Tibial nerve (tissue), 4 donors: Measurements from ENCODE around the gene PLS1. TPM values are rescaled to one million over a fixed set of nuclear protein-coding genes. Genes with fewer than 3 reads are reported as not detected.

Experiments
- DNase-seq, 2 donors: peaks; one replicate each; pipeline ENCODE4 v3.0.0-alpha.2; 2019; ENCODE audit warnings: low spot score in 2 of 2
- H3K27ac ChIP-seq, 4 donors: fragments of 200-600 bp; sonication (generic) in 3 of 4; one replicate each; pipeline ENCODE4 v1.5.1; 2017 to 2019; ENCODE audit warnings: mild to moderate bottlenecking in 1 of 4
- H3K27me3 ChIP-seq, 2 donors: fragments of 200-600 bp; sonication (generic) in 1 of 2; one replicate each; pipeline versions ENCODE4 v1.5.1 to v1.6.0; 2017 to 2019
- H3K36me3 ChIP-seq, 3 donors: fragments of 200-600 bp; sonication (generic); one replicate each; pipeline ENCODE4 v1.5.1; 2018 to 2019
- H3K4me1 ChIP-seq, 4 donors: fragments of 200-600 bp; sonication (generic) in 3 of 4; one replicate each; pipeline ENCODE4 v1.5.1; 2017 to 2019
- H3K4me3 ChIP-seq, 4 donors: fragments of 200-600 bp; sonication (generic) in 3 of 4; one replicate each; pipeline ENCODE4 v1.5.1; 2017 to 2019; ENCODE audit warnings: mild to moderate bottlenecking in 1 of 4, moderate library complexity in 1 of 4
- H3K9me3 ChIP-seq, 4 donors: fragments of 200-600 bp; sonication (generic) in 3 of 4; one replicate each; pipeline ENCODE4 v1.5.1; 2017 to 2019
- EP300 ChIP-seq, 2 donors: sonication (generic); formaldehyde crosslinking; IDR thresholded peaks; one replicate each; pipeline ENCODE4 v1.6.1; 2017; ENCODE audit warnings: antibody characterized with exemption in 2 of 2, mild to moderate bottlenecking in 1 of 2
- POLR2A ChIP-seq, 2 donors: fragments of 450-650 bp; IDR thresholded peaks; one replicate each; pipeline ENCODE4 v1.6.1; 2017; ENCODE audit warnings: antibody characterized with exemption in 2 of 2, mild to moderate bottlenecking in 2 of 2, moderate library complexity in 2 of 2
- WGBS, 2 donors: methylation state at CpG; one replicate each; pipeline ENCODE4 v1.1.5; 2018; 5-methylcytosine and 5-hydroxymethylcytosine counted together
- total RNA-seq, 4 donors: library from RNA; depleted of rRNA; stranded (reverse); fragments of >200 nt; gene quantifications; one replicate each; pipeline ENCODE4 v1.1.0, GENCODE V29; 2016
- TF ChIP-seq, protein P1 (sequence below), 5 experiments: fragments of 200-600 bp in 3 of 5; fragments of 450-650 bp in 2 of 5; sonication (generic) in 3 of 5; IDR thresholded peaks; one replicate each; pipeline ENCODE4 v1.5.1; 2016 to 2019; ENCODE audit warnings: antibody characterized with exemption in 5 of 5, mild to moderate bottlenecking in 3 of 5, moderate library complexity in 2 of 5

The PLS1 gene
- total RNA-seq, 4 donors from 2014 or later: 0.66 to 3.6 (median 0.90) TPM; not detected in 1

DNA sequence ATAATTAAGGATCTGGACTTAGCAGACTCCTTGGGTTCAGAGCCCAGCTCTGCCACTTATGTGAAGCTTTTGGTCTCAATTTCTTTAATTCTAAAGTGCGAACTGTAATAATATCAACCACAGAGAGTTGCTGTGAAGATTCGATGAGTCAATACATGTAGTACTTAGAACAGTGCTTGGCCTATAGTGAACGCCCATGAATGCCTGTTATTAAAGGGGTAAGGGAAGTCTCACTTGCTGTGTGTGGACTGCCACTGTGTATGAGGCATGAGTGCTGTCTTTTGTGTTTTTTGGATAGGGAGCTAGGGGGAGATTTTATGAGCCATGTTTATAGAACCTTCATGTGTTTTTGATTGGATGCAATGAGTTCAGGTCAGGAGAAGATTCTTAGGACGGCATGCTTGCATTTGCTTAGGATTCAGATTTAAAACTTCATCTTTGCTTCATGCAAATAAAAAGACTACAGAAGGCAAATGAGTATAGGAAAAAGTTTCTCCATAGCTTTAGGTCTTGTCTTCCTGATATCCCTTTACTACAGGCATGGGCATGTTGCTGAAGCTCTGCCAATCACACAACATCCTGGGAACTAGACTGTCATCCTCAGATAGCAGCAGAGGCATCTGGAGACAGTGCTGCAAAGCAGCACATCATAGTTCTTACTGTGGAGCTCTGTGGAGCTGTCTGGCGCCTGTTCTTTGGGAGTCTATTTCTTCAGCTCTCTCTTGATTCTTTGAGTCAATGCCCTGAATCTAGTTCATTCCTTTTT lies 50.0 kb downstream of the PLS1 start:
- Histone ChIP-seq H3K4me3 (no peak overlapping the region), H3K4me1 (no peaks in the 10 kb centered on the region), H3K9me3 (no peaks in the 10 kb centered on the region), H3K36me3 (no peaks in the 10 kb centered on the region), H3K27ac (no peak overlapping the region), H3K27me3 (no peaks in the 10 kb centered on the region)
- DNase-seq: no peak
- no peak for TF ChIP-seq POLR2A (IDR thresholded peaks at IDR 0.05)
- 77 to 78% methylated on average over 5 of the region's 5 CpGs for WGBS, 2 donors

DNA sequence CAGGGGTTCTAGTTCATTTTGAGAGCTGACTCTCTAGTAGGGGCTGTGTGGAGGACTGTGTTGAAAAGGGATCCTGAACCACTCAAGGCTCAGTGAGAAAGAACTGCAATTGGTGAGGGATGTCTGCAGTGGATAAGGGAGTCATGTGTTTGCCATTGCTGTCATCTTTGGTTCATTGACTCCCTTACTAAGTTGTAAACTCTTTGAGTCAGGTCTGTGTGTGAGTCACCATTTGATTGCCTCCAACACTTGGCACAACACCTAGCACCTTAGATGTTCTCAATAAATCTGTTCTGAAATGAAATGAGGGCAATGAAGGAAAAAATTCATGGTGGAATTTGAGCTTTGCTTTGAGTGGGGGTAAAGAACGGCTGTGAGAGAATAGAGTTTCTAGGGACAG lies 51.7 kb downstream of the PLS1 start:
- Histone ChIP-seq H3K36me3 (no peaks in the 10 kb centered on the region), H3K27ac (no peak overlapping the region), H3K27me3 (no peaks in the 10 kb centered on the region), H3K4me1 (no peaks in the 10 kb centered on the region), H3K4me3 (no peak overlapping the region), H3K9me3 (no peaks in the 10 kb centered on the region)
- DNase-seq: no peak
- 53 to 64% methylated on average over 1 of the region's 1 CpG for WGBS, 2 donors
- TF ChIP-seq, protein P1, sequence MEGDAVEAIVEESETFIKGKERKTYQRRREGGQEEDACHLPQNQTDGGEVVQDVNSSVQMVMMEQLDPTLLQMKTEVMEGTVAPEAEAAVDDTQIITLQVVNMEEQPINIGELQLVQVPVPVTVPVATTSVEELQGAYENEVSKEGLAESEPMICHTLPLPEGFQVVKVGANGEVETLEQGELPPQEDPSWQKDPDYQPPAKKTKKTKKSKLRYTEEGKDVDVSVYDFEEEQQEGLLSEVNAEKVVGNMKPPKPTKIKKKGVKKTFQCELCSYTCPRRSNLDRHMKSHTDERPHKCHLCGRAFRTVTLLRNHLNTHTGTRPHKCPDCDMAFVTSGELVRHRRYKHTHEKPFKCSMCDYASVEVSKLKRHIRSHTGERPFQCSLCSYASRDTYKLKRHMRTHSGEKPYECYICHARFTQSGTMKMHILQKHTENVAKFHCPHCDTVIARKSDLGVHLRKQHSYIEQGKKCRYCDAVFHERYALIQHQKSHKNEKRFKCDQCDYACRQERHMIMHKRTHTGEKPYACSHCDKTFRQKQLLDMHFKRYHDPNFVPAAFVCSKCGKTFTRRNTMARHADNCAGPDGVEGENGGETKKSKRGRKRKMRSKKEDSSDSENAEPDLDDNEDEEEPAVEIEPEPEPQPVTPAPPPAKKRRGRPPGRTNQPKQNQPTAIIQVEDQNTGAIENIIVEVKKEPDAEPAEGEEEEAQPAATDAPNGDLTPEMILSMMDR (IDR thresholded peaks at IDR 0.05): no peak
- TF ChIP-seq POLR2A (IDR thresholded peaks at IDR 0.05) (no peak), EP300 (IDR thresholded peaks at IDR 0.05) (no peak)

DNA sequence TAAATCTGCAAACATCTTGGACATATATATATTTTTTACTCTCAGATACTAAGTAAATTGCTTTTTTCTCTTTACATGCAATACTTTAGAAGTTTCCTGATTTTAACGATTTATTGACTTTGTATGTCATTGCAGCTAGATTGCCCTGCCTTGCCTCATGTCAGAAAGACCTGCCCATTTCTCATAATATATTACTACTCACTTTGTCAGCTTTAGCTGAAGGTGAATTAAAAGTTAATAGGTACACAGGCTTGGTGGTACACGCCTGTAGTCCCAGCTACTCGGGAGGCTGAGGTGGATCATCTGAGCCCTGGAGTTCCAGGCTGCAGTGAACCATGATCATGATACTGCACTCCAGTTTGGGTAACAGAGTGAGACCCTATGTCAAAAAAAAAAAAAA lies 52.8 kb downstream of the PLS1 start:
- WGBS, 2 donors: 96 to 99% methylated on average over 3 of the region's 3 CpGs
- TF ChIP-seq, protein P1 (IDR thresholded peaks at IDR 0.05): no peak
- TF ChIP-seq POLR2A (IDR thresholded peaks at IDR 0.05) (no peak), EP300 (IDR thresholded peaks at IDR 0.05) (no peak)
- Histone ChIP-seq H3K27ac (no peak overlapping the region), H3K36me3 (no peaks in the 10 kb centered on the region), H3K4me1 (no peaks in the 10 kb centered on the region), H3K4me3 (no peak overlapping the region), H3K9me3 (no peaks in the 10 kb centered on the region), H3K27me3 (no peaks in the 10 kb centered on the region)
- no peak for DNase-seq

DNA sequence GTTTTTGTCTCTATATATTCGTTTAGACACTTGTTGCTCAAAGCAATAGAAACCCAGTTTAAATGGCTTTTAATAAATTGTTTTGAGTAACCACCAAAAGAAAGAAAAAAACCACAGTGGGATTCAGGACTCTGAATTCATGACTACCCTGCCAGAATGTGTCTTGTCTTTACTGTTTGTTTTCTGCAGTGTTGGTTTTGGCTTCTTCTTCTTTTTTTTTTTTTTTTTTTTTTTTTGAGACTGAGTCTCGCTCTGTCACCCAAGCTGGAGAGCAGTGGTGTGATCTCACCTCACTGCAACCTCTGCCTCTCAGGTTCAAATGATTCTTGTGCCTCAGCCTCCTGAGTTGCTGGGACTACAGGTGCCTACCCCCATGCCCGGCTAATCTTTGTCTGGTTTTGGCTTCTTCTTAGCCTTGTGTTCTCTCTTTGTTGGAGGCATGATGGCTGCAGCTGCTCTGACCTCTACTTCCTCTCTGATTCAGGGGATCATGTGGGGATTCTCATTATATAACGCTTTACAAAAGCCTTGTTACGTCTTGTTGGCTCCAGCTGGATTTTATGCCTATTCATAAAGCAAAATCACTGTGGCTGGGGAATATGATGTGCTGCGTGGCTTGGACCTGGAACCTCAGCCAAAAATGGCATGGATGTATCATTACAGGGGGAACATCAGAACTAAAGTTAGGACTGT lies 54.0 kb downstream of the PLS1 start:
- 25 to 29% methylated on average over 6 of the region's 6 CpGs for WGBS, 2 donors
- no peaks in the 10 kb centered on the region for H3K27me3 ChIP-seq
- DNase-seq: peak in 1 of 2 donors; percentile 5
- H3K9me3 ChIP-seq: no peaks in the 10 kb centered on the region
- no peak for TF ChIP-seq EP300 (IDR thresholded peaks at IDR 0.05)
- TF ChIP-seq, protein P1 (IDR thresholded peaks at IDR 0.05): no peak
- TF ChIP-seq POLR2A (IDR thresholded peaks at IDR 0.05): no peak
- no peaks in the 10 kb centered on the region for H3K36me3 ChIP-seq
- H3K4me1 ChIP-seq: no peaks in the 10 kb centered on the region
- no peak overlapping the region for H3K27ac ChIP-seq
- H3K4me3 ChIP-seq: no peak overlapping the region

DNA sequence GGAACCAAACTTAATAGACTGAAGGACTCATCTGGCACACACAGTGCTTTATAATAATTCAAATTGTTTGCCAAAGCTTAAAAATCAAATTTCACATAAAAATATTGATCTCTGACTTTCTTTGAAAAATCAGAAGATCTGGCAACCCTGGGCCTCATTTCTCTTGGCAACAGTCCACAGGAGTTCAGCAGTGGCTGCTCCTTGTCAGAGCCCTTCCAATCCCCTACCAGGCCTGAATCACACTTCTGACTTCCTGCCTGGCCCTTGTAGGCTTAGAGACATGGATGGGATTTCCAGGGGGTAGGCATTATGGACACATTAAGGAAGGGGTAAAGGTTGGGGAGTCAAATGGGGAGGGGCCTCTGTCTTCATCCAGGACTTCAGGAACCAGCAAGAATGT lies 55.5 kb downstream of the PLS1 start:
- DNase-seq: no peak
- H3K27ac ChIP-seq: no peak overlapping the region
- TF ChIP-seq EP300 (IDR thresholded peaks at IDR 0.05) (no peak), POLR2A (IDR thresholded peaks at IDR 0.05) (no peak)
- TF ChIP-seq, protein P1 (IDR thresholded peaks at IDR 0.05): no peak
- no peaks in the 10 kb centered on the region for H3K4me1 ChIP-seq
- H3K36me3 ChIP-seq: no peaks in the 10 kb centered on the region
- no peak overlapping the region for H3K4me3 ChIP-seq
- no peaks in the 10 kb centered on the region for H3K27me3 ChIP-seq
- H3K9me3 ChIP-seq: no peaks in the 10 kb centered on the region
